ENCODE results near the gene HOATZ.

DNA sequence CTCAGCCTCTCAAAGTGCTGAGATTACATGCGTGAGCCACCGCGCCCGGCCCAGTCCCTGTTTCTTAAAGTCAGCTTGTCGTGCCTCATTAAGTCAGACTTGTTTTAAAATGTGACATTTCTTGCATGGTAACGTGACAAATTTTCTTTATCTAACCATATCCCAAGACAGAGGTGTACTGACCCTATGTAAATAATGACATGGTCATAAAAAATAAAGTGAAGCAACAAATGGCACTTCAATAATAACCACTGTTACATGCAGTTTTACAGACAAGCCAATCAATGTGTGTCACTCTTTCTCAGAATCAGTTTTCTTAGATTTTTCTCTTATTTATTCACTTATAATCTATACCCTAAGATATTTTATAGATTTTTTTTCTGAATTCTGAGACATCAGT is 61.2 kb downstream of the HOATZ start:
- TF ChIP-seq, protein P1, sequence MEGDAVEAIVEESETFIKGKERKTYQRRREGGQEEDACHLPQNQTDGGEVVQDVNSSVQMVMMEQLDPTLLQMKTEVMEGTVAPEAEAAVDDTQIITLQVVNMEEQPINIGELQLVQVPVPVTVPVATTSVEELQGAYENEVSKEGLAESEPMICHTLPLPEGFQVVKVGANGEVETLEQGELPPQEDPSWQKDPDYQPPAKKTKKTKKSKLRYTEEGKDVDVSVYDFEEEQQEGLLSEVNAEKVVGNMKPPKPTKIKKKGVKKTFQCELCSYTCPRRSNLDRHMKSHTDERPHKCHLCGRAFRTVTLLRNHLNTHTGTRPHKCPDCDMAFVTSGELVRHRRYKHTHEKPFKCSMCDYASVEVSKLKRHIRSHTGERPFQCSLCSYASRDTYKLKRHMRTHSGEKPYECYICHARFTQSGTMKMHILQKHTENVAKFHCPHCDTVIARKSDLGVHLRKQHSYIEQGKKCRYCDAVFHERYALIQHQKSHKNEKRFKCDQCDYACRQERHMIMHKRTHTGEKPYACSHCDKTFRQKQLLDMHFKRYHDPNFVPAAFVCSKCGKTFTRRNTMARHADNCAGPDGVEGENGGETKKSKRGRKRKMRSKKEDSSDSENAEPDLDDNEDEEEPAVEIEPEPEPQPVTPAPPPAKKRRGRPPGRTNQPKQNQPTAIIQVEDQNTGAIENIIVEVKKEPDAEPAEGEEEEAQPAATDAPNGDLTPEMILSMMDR (CRISPR knock-in tag; IDR thresholded peaks at IDR 0.05) = no peak
- TF ChIP-seq ZNF574 (CRISPR knock-in tag; IDR thresholded peaks at IDR 0.05) = no peak
- TF ChIP-seq MXI1 (IDR thresholded peaks at IDR 0.05; ENCODE audit: borderline replicate concordance, low read depth, low read length) = no peak
- TF ChIP-seq ARID4A (CRISPR knock-in tag; IDR thresholded peaks at IDR 0.05; ENCODE audit: borderline replicate concordance) = no peak
- TF ChIP-seq DNMT3B (CRISPR knock-in tag; conservative IDR thresholded peaks at IDR 0.05) = no peak
- TF ChIP-seq ATF7 (IDR thresholded peaks at IDR 0.05) = no peak
- no peak for TF ChIP-seq ATF7 (CRISPR knock-in tag; IDR thresholded peaks at IDR 0.05)
- no peak for TF ChIP-seq ZNF792 (CRISPR knock-in tag; IDR thresholded peaks at IDR 0.05)
- TF ChIP-seq ETV6 (CRISPR knock-in tag; conservative IDR thresholded peaks at IDR 0.05) = no peak
- TF ChIP-seq, protein P2, sequence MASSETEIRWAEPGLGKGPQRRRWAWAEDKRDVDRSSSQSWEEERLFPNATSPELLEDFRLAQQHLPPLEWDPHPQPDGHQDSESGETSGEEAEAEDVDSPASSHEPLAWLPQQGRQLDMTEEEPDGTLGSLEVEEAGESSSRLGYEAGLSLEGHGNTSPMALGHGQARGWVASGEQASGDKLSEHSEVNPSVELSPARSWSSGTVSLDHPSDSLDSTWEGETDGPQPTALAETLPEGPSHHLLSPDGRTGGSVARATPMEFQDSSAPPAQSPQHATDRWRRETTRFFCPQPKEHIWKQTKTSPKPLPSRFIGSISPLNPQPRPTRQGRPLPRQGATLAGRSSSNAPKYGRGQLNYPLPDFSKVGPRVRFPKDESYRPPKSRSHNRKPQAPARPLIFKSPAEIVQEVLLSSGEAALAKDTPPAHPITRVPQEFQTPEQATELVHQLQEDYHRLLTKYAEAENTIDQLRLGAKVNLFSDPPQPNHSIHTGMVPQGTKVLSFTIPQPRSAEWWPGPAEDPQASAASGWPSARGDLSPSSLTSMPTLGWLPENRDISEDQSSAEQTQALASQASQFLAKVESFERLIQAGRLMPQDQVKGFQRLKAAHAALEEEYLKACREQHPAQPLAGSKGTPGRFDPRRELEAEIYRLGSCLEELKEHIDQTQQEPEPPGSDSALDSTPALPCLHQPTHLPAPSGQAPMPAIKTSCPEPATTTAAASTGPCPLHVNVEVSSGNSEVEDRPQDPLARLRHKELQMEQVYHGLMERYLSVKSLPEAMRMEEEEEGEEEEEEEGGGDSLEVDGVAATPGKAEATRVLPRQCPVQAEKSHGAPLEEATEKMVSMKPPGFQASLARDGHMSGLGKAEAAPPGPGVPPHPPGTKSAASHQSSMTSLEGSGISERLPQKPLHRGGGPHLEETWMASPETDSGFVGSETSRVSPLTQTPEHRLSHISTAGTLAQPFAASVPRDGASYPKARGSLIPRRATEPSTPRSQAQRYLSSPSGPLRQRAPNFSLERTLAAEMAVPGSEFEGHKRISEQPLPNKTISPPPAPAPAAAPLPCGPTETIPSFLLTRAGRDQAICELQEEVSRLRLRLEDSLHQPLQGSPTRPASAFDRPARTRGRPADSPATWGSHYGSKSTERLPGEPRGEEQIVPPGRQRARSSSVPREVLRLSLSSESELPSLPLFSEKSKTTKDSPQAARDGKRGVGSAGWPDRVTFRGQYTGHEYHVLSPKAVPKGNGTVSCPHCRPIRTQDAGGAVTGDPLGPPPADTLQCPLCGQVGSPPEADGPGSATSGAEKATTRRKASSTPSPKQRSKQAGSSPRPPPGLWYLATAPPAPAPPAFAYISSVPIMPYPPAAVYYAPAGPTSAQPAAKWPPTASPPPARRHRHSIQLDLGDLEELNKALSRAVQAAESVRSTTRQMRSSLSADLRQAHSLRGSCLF (CRISPR knock-in tag; IDR thresholded peaks at IDR 0.05; ENCODE audit: borderline replicate concordance) = no peak
